K562 (cell line): ENCODE results near the gene MBD3. TPM values are rescaled to one million over a fixed set of nuclear protein-coding genes. Genes with fewer than 3 reads are reported as not detected.

Experiments used
- ATAC-seq: fragments of 200-7000 bp; cut with Tn5 transposase; 3 replicates; pipeline ENCODE4 v1.9.1; 2020; ENCODE audit warnings: moderate library complexity
- BruUV-seq: library from RNA; stranded (reverse); fragments of 400-500 nt; replicated peaks from 2 replicates; lab custom pipeline; 2021; lab: Mats Ljungman, UMichigan
- CTCF ChIA-PET: fragments of 300-600 bp; formaldehyde crosslinking; extraction: SDS; loops from one replicate; lab custom pipeline; 2021; ENCODE audit warnings: low intra/inter-chr PET ratio; lab: Yijun Ruan, JAX
- POLR2A ChIA-PET: fragments of 300-600, 350-650 bp; sonication (Branson Sonifier 250); formaldehyde crosslinking; extraction: SDS; loops from one replicate; lab custom pipeline; 2021; ENCODE audit warnings: antibody characterized with exemption, inconsistent platforms; lab: Yijun Ruan, JAX
- DNase-seq, 4 experiments: peaks; one replicate each; pipeline versions ENCODE4 v3.0.0 to v3.0.0-alpha.2; 2011 to 2018; ENCODE audit warnings: low spot score in 3 of 4, mixed read lengths in 3 of 4; ENCODE audit errors: extremely low read depth in 1 of 4
- FAIRE-seq: peaks from 2 replicates; lab custom pipeline; 2011; peaks lifted over from hg19 to GRCh38; lab: Jason Lieb, UNC
- H2AFZ ChIP-seq: 2 replicates; pipeline ENCODE4 v1.6.0; 2011; ENCODE audit warnings: low read depth, low read length, control low read depth, inconsistent platforms
- H3K27ac ChIP-seq: fragments of 200-600 bp; 3 replicates; pipeline ENCODE4 v1.8.0; 2011; ENCODE audit warnings: low read depth, mild to moderate bottlenecking, control low read depth, inconsistent platforms, low read length, moderate library complexity, mixed read lengths; ENCODE audit errors: extremely low read depth
- H3K27me3 ChIP-seq, 2 experiments: fragments of 300-600 bp in 1 of 2; 2 replicates in 1 of 2; 3 replicates in 1 of 2; pipeline versions ENCODE4 v1.6.0 to v1.8.0; 2011; ENCODE audit warnings: inconsistent platforms in 2 of 2, low read length in 2 of 2, mild to moderate bottlenecking in 1 of 2, mixed read lengths in 1 of 2, moderate library complexity in 1 of 2; ENCODE audit not compliant: control insufficient read depth in 2 of 2, insufficient read depth in 2 of 2
- H3K36me3 ChIP-seq: fragments of 300-600 bp; 3 replicates; pipeline ENCODE4 v1.8.0; 2011; ENCODE audit warnings: mild to moderate bottlenecking, low read length, inconsistent platforms; ENCODE audit not compliant: control insufficient read depth, insufficient read depth
- H3K4me1 ChIP-seq, 2 experiments: fragments of 200-600 bp in 1 of 2; replicated peaks in 1 of 2; 2 replicates in 1 of 2; 3 replicates in 1 of 2; pipeline versions ENCODE4 v1.5.1 to v1.8.0; 2011; ENCODE audit warnings: inconsistent platforms in 2 of 2, low read length in 2 of 2, mild to moderate bottlenecking in 1 of 2, mixed read lengths in 1 of 2, moderate library complexity in 1 of 2; ENCODE audit not compliant: control insufficient read depth in 2 of 2, insufficient read depth in 2 of 2
- H3K4me2 ChIP-seq: 2 replicates; pipeline ENCODE4 v1.6.1; 2011; ENCODE audit warnings: low read length, control low read depth, inconsistent platforms, mixed read lengths; ENCODE audit not compliant: insufficient read depth
- H3K4me3 ChIP-seq: fragments of 200-600 bp; sonication (generic), shearing (Covaris generic); 2 replicates; pipeline ENCODE4 v1.5.1; 2016; ENCODE audit warnings: control low read depth, inconsistent platforms
- H3K79me2 ChIP-seq: fragments of 200-600 bp; 3 replicates; pipeline ENCODE4 v1.8.0; 2011; ENCODE audit warnings: low read length, inconsistent platforms; ENCODE audit not compliant: control insufficient read depth, insufficient read depth
- H3K9ac ChIP-seq, 2 experiments: 2 replicates each; pipeline versions ENCODE4 v1.6.0 to v1.6.1; 2011; ENCODE audit warnings: low read depth in 2 of 2, low read length in 2 of 2, control low read depth in 1 of 2, inconsistent platforms in 1 of 2, mild to moderate bottlenecking in 1 of 2, mixed read lengths in 1 of 2; ENCODE audit not compliant: insufficient read depth in 1 of 2
- H3K9me1 ChIP-seq: one replicate; pipeline ENCODE4 v1.6.0; 2011; ENCODE audit warnings: inconsistent platforms, mild to moderate bottlenecking, low read length, moderate library complexity; ENCODE audit not compliant: control insufficient read depth, insufficient read depth
- H3K9me3 ChIP-seq: replicated peaks from 2 replicates; pipeline ENCODE4 v1.5.1; 2011; ENCODE audit warnings: low read depth, low read length, inconsistent platforms; ENCODE audit not compliant: control insufficient read depth, insufficient read depth
- H4K20me1 ChIP-seq: replicated peaks from 2 replicates; pipeline ENCODE4 v1.6.1; 2011; ENCODE audit warnings: low read length, inconsistent platforms, mixed read lengths; ENCODE audit not compliant: control insufficient read depth, insufficient read depth
- ARHGAP35 ChIP-seq: fragments of 450-650 bp; IDR thresholded peaks from 2 replicates; pipeline ENCODE4 v1.6.1; 2018; ENCODE audit not compliant: partially characterized antibody
- CUX1 ChIP-seq: fragments of 200-800 bp; sonication (Bioruptor generic); IDR thresholded peaks from 2 replicates; pipeline ENCODE4 v1.6.1; 2016; ENCODE audit warnings: missing genetic modification characterization, missing compliant biosample characterization
- E2F3 ChIP-seq: fragments of 250-450 bp; sonication (Bioruptor Pico); IDR thresholded peaks from 2 replicates; pipeline ENCODE4 v1.4.0; 2020; ENCODE audit warnings: mild to moderate bottlenecking
- FOS ChIP-seq: IDR thresholded peaks from 3 replicates; pipeline ENCODE4 v1.6.1; 2011; ENCODE audit not compliant: insufficient read length; ENCODE audit errors: extremely low read depth
- HDAC1 ChIP-seq, 2 experiments: fragments of 450-650 bp; IDR thresholded peaks; 2 replicates each; pipeline ENCODE4 v1.6.1; 2016 to 2017; ENCODE audit warnings: inconsistent platforms in 1 of 2, mild to moderate bottlenecking in 1 of 2, moderate library complexity in 1 of 2
- POLR2G ChIP-seq: fragments of 200-400 bp; formaldehyde crosslinking; IDR thresholded peaks from 2 replicates; pipeline ENCODE4 v1.6.1; 2017; ENCODE audit warnings: low read depth, mild to moderate bottlenecking, antibody characterized with exemption, low read length, moderate library complexity
- STAT6 ChIP-seq: sonication (generic); formaldehyde crosslinking; IDR thresholded peaks from 2 replicates; pipeline ENCODE4 v1.8.1; 2023; ENCODE audit warnings: mild to moderate bottlenecking, missing genetic modification reagents
- ZBED1 ChIP-seq: IDR thresholded peaks from 2 replicates; pipeline ENCODE4 v1.6.1; 2014
- ZKSCAN3 ChIP-seq: fragments of 250-450 bp; sonication (Bioruptor Pico); IDR thresholded peaks from 2 replicates; pipeline ENCODE4 v1.4.0; 2020
- ZNF253 ChIP-seq: fragments of 250-450 bp; sonication (Bioruptor Pico); conservative IDR thresholded peaks from 2 replicates; pipeline ENCODE4 v1.6.1; 2021; ENCODE audit warnings: mild to moderate bottlenecking
- WGBS: fragments of 100-300 bp; shearing (Covaris generic); methylation state at CpG from one replicate; pipeline ENCODE4 v1.1.6; 2016; ENCODE audit warnings: low coverage, mixed read lengths; ENCODE audit not compliant: insufficient coverage; ENCODE audit errors: missing lambda C conversion rate; 5-methylcytosine and 5-hydroxymethylcytosine counted together
- in situ Hi-C: fragments of 300-500 bp; cut with MboI; formaldehyde crosslinking; loops from 4 replicates; pipeline ENCODE4 v1.15.0; 2018; ENCODE audit warnings: inconsistent platforms, mixed read lengths
- intact Hi-C: fragments of 100-400 bp; cut with micrococcal nuclease; formaldehyde crosslinking; loops from 2 replicates; pipeline ENCODE4 v1.14.2; 2022
- polyA plus RNA-seq, 8 experiments: library from polyadenylated mRNA; depleted of rRNA in 4 of 8; stranded (reverse) in 5 of 8; unstranded in 3 of 8; fragments of >200 nt; fragmentation: Nextera tagmentation in 2 of 8; fragmentation: Illumina TruSeq in 1 of 8; extraction: Ambion mirVana in 2 of 8; extraction: Trizol in 1 of 8; gene quantifications; 2 replicates each; pipeline versions ENCODE4 v1.2.1 to v1.2.3, GENCODE V29; 2011 to 2014; ENCODE audit warnings: inconsistent platforms in 1 of 8, missing spikeins in 1 of 8
- total RNA-seq, 7 experiments: library from RNA; depleted of rRNA in 6 of 7; stranded (reverse); fragments of >200 nt in 6 of 7; fragmentation: Illumina TruSeq in 2 of 7; extraction: Trizol in 2 of 7; gene quantifications; 2 replicates each; pipeline versions ENCODE4 v1.2.1 to v1.2.3, GENCODE V29; 2011 to 2021; ENCODE audit warnings: low replicate concordance in 1 of 7

Gene MBD3
- total and polyA plus RNA-seq, 9 of the 15 experiments (the other 6 are each of a cell fraction or from before 2014, with no cell fraction given): 0.24 to 137 (median 30.9) TPM

DNA sequence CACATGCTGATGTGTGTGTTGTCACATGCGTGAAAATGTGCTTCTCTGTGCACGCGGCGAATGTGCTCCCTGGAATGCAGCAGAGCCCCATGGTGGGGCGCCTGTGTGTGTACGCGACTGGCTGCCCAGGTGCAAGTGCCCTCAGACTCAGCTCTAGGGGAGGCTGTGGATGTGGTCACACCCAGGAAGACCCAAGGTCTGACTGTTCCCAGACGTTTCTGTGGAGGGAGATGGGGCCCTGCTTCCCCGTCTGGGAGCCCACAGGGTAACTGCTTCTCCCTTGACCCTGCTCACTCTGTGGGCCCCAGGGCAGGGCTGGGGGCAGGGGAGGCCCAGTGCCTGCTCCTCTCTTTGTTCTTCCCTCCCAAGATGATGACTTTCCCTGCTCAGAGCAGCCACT, 20.5 kb upstream of the MBD3 start (continued):
- TF ChIP-seq ZNF253 (CRISPR knock-in tag): no peak

GRCh38 chr19:1612114-1613086, 19.7 kb upstream of the MBD3 start:
- 96% methylated on average over 34 of the region's 39 CpGs for whole genome bisulfite sequencing
- H2AFZ ChIP-seq: no peak overlapping the region
- H3K9ac ChIP-seq: 0 out of 4 replicates have a peak overlapping the region, but pooled peaks of 1 of the 2 experiments have one; percentile 10
- ChIA-PET CTCF (no interaction called here), POLR2A (no interaction called here)
- no peak overlapping the region for H3K4me2 ChIP-seq
- no peaks in the 10 kb centered on the region for H3K27me3 ChIP-seq
- H3K9me3 ChIP-seq: no peaks in the 10 kb centered on the region
- H3K27ac ChIP-seq: no peak overlapping the region
- FAIRE-seq: no peak
- H3K4me1 ChIP-seq: peaks cover 0 to 44% of the 10 kb centered on the region in 2 experiments; a peak in 2 of 5 replicates
- no peak overlapping the region for H3K4me3 ChIP-seq
- ATAC-seq: no peak
- no peaks in the 10 kb centered on the region for H3K9me1 ChIP-seq
- no peaks in the 10 kb centered on the region for H3K79me2 ChIP-seq
- in situ Hi-C loops (no loop called here), intact Hi-C loops (no loop called here)
- peaks cover 77% of the 10 kb centered on the region for H3K36me3 ChIP-seq
- DNase-seq: no peak
- no peaks in the 10 kb centered on the region for H4K20me1 ChIP-seq
- BruUV-seq: no TSS peak
- TF ChIP-seq E2F3 (CRISPR knock-in tag) (no peak), HDAC1 (IDR thresholded peaks at IDR 0.05) (no peak), ZBED1 (no peak), CUX1 (CRISPR knock-in tag) (no peak), POLR2G (peak; percentile 50), ZKSCAN3 (no peak), ARHGAP35 (no peak), STAT6 (CRISPR knock-in tag) (no peak), FOS (no peak)
